ENCODE data around the gene MKLN1. TPM values are rescaled to one million over a fixed set of nuclear protein-coding genes. Genes with fewer than 3 reads are reported as not detected.

MKLN1 gene
- total and polyA plus RNA-seq, 2 of the 4 experiments (the other 2 are of a cell fraction), result 17.5 to 52.0 TPM

GRCh38 chr7:131358636-131359035 is 31.0 kb downstream of the MKLN1 start:
- H3K36me3 ChIP-seq (ENCODE audit: control insufficient read depth, insufficient read depth, low read length), result no peaks in the 10 kb centered on the region
- no peak overlapping the region for H2BK120ac ChIP-seq (ENCODE audit: low read depth, low read length)
- in situ Hi-C loops (cut with MboI; ENCODE audit: low sequenced_read_pairs) (no loop called here), intact Hi-C loops (cut with micrococcal nuclease) (no loop called here), dilution Hi-C loops (cut with HindIII; ENCODE audit: low sequenced_read_pairs, unreplicated experiment) (no loop called here)
- H3K27me3 ChIP-seq (ENCODE audit: control insufficient read depth, insufficient read depth, low read length), result no peaks in the 10 kb centered on the region
- ATAC-seq (ENCODE audit: low read depth) (no peak), DNase-seq (no peak)
- no peak overlapping the region for H2BK5ac ChIP-seq (ENCODE audit: low read depth, low read length, poor library complexity, severe bottlenecking)
- H3K4me1 ChIP-seq (ENCODE audit: control insufficient read depth, insufficient read depth, low read length), result no peaks in the 10 kb centered on the region; the same call in none of the 2 replicates
- no peak overlapping the region for H3K14ac ChIP-seq (replicated peaks; ENCODE audit: low read depth, low read length)
- no peak overlapping the region for H3K27ac ChIP-seq (ENCODE audit: insufficient read depth, low read length)
- H4K8ac ChIP-seq (ENCODE audit: low read depth in 2 of 2, low read length in 2 of 2), result no peak overlapping the region
- CTCF ChIA-PET, result interaction anchor here (1.9 kb wide), 1 partner anchor 12 kb away, joined by 4 read pairs; no protein-coding TSS in a partner anchor
- no CpG with 5 or more reads among the region's 3 CpGs for WGBS, 2 experiments (ENCODE audit: extremely low coverage in 2 of 2, insufficient read length in 1 of 2)
- H4K5ac ChIP-seq (ENCODE audit: low read depth, low read length), result no peak overlapping the region
- H2AK5ac ChIP-seq (ENCODE audit: low read depth, low read length), result no peak overlapping the region
- POLR2A ChIA-PET (ENCODE audit: unreplicated experiment), result no interaction called here
- no peak overlapping the region for H3K23ac ChIP-seq (ENCODE audit: low read depth, low read length)
- no peak for TF ChIP-seq MAFK (IDR thresholded peaks at IDR 0.05; ENCODE audit: low read depth, low read length)
- TF ChIP-seq RFX5 (IDR thresholded peaks at IDR 0.05; ENCODE audit: low read depth, low read length), result no peak
- TF ChIP-seq USF2 (IDR thresholded peaks at IDR 0.05; ENCODE audit: low read depth, low read length), result no peak
- TF ChIP-seq NFE2L2 (IDR thresholded peaks at IDR 0.05; ENCODE audit: low read depth, low read length), result no peak
- no peak for TF ChIP-seq CEBPB (IDR thresholded peaks at IDR 0.05; ENCODE audit: low read depth, low read length)
- no peak for TF ChIP-seq BHLHE40 (IDR thresholded peaks at IDR 0.05; ENCODE audit: low read depth, low read length)
- TF ChIP-seq MXI1 (IDR thresholded peaks at IDR 0.05; ENCODE audit: borderline replicate concordance, low read depth, low read length), result no peak
- no peak for TF ChIP-seq POLR2A (IDR thresholded peaks at IDR 0.05; ENCODE audit: low read depth, low read length)
- no peak for TF ChIP-seq MAZ (IDR thresholded peaks at IDR 0.05; ENCODE audit: borderline replicate concordance, low read depth, low read length)
- TF ChIP-seq, protein P1, sequence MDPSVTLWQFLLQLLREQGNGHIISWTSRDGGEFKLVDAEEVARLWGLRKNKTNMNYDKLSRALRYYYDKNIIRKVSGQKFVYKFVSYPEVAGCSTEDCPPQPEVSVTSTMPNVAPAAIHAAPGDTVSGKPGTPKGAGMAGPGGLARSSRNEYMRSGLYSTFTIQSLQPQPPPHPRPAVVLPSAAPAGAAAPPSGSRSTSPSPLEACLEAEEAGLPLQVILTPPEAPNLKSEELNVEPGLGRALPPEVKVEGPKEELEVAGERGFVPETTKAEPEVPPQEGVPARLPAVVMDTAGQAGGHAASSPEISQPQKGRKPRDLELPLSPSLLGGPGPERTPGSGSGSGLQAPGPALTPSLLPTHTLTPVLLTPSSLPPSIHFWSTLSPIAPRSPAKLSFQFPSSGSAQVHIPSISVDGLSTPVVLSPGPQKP (IDR thresholded peaks at IDR 0.05; ENCODE audit: borderline replicate concordance, low read depth, low read length), result no peak
- TF ChIP-seq CHD1 (IDR thresholded peaks at IDR 0.05; ENCODE audit: low read depth, low read length), result no peak
- TF ChIP-seq RCOR1 (IDR thresholded peaks at IDR 0.05; ENCODE audit: insufficient replicate concordance, low read length), result no peak
- TF ChIP-seq SMC3 (IDR thresholded peaks at IDR 0.05; ENCODE audit: low read depth, low read length), result no peak
- TF ChIP-seq FOS (IDR thresholded peaks at IDR 0.05; ENCODE audit: low read depth, low read length), result no peak
- TF ChIP-seq, protein P2, sequence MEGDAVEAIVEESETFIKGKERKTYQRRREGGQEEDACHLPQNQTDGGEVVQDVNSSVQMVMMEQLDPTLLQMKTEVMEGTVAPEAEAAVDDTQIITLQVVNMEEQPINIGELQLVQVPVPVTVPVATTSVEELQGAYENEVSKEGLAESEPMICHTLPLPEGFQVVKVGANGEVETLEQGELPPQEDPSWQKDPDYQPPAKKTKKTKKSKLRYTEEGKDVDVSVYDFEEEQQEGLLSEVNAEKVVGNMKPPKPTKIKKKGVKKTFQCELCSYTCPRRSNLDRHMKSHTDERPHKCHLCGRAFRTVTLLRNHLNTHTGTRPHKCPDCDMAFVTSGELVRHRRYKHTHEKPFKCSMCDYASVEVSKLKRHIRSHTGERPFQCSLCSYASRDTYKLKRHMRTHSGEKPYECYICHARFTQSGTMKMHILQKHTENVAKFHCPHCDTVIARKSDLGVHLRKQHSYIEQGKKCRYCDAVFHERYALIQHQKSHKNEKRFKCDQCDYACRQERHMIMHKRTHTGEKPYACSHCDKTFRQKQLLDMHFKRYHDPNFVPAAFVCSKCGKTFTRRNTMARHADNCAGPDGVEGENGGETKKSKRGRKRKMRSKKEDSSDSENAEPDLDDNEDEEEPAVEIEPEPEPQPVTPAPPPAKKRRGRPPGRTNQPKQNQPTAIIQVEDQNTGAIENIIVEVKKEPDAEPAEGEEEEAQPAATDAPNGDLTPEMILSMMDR (conservative IDR thresholded peaks at IDR 0.05; ENCODE audit: low read depth, low read length), result no peak
- no peak for TF ChIP-seq RAD21 (IDR thresholded peaks at IDR 0.05; ENCODE audit: low read length)
- H4K20me1 ChIP-seq (ENCODE audit: insufficient read depth, low read length), result peaks cover 82% of the 10 kb centered on the region
- no peak overlapping the region for H3K18ac ChIP-seq (ENCODE audit: low read depth, low read length)
- no peaks in the 10 kb centered on the region for H3K9me3 ChIP-seq (ENCODE audit: control insufficient read depth, insufficient read depth, low read length)
- no peak overlapping the region for H3K9ac ChIP-seq (ENCODE audit: low read depth, low read length)
- H3K9me1 ChIP-seq (ENCODE audit: insufficient read depth, low read length), result peaks cover 7% of the 10 kb centered on the region; the same call in 1 of the 2 replicates
- no TSS peak for BruUV-seq (replicated peaks)
- H3K4me3 ChIP-seq (ENCODE audit: insufficient read depth, low read depth, low read length), result no peak overlapping the region
- H3K4ac ChIP-seq (ENCODE audit: low read depth, low read length), result no peak overlapping the region
- H4K91ac ChIP-seq (ENCODE audit: insufficient read depth, low read depth, low read length), result no peak overlapping the region
- peak overlapping the region; percentile 16; the same call in 1 of the 2 replicates for H3K4me2 ChIP-seq (ENCODE audit: low read depth, low read length)
- H3K56ac ChIP-seq (ENCODE audit: extremely low read depth, insufficient read depth, low read length), result no peak overlapping the region
- H2AFZ ChIP-seq (replicated peaks; ENCODE audit: low read length, poor library complexity), result no peak overlapping the region
- no peak overlapping the region for H2BK20ac ChIP-seq (ENCODE audit: low read depth, low read length)
- H2AK9ac ChIP-seq (replicated peaks; ENCODE audit: low read depth, low read length, poor library complexity), result no peak overlapping the region
- no peak overlapping the region for H2BK15ac ChIP-seq (ENCODE audit: low read depth, low read length)
- H3K79me1 ChIP-seq (ENCODE audit: low read depth in 1 of 2, low read length in 2 of 2), result peaks cover 17 to 41% of the 10 kb centered on the region in 2 experiments
